GM23338 (cell line): ENCODE results near the gene USP6NL. TPM values are rescaled to one million over a fixed set of nuclear protein-coding genes. Genes with fewer than 3 reads are reported as not detected.

ENCODE experiments used
- ATAC-seq: fragments of 200-7000 bp; cut with Tn5 transposase; 3 replicates; pipeline ENCODE4 v1.9.1; 2020
- DNase-seq: peaks from one replicate; pipeline ENCODE4 v3.0.0-alpha.2; 2015; ENCODE audit warnings: low spot score
- H2AFZ ChIP-seq: fragments of 200-600 bp; sonication (generic); 2 replicates; pipeline ENCODE4 v1.8.0; 2016; ENCODE audit warnings: antibody characterized with exemption, mild to moderate bottlenecking, moderate library complexity
- H3F3A ChIP-seq: fragments of 200-600 bp; sonication (generic); replicated peaks from 2 replicates; pipeline ENCODE4 v1.8.0; 2017; ENCODE audit warnings: antibody characterized with exemption, mixed run types, low read depth
- H3K27ac ChIP-seq: fragments of 200-600 bp; sonication (generic); 2 replicates; pipeline ENCODE4 v1.6.1; 2016; ENCODE audit warnings: low read depth
- H3K27me3 ChIP-seq: fragments of 200-600 bp; sonication (generic); 2 replicates; pipeline ENCODE4 v1.8.0; 2016; ENCODE audit warnings: mild to moderate bottlenecking, mixed run types, moderate library complexity; ENCODE audit not compliant: insufficient read depth
- H3K36me3 ChIP-seq: fragments of 200-600 bp; sonication (generic); 2 replicates; pipeline ENCODE4 v1.8.0; 2016; ENCODE audit warnings: mild to moderate bottlenecking; ENCODE audit not compliant: insufficient read depth
- H3K4me1 ChIP-seq: fragments of 200-600 bp; sonication (generic); 2 replicates; pipeline ENCODE4 v1.8.0; 2016; ENCODE audit warnings: mild to moderate bottlenecking, moderate library complexity; ENCODE audit not compliant: insufficient read depth
- H3K4me2 ChIP-seq: fragments of 200-600 bp; sonication (generic); 2 replicates; pipeline ENCODE4 v1.7.1; 2017; ENCODE audit warnings: mixed run types
- H3K4me3 ChIP-seq: fragments of 200-600 bp; sonication (generic); 2 replicates; pipeline ENCODE4 v1.6.1; 2016; ENCODE audit warnings: mixed run types
- H3K79me2 ChIP-seq: fragments of 200-600 bp; sonication (generic); replicated peaks from 2 replicates; pipeline ENCODE4 v1.8.0; 2017; ENCODE audit warnings: mild to moderate bottlenecking; ENCODE audit not compliant: insufficient read depth
- H3K9me2 ChIP-seq: fragments of 200-600 bp; sonication (generic); 2 replicates; pipeline ENCODE4 v1.8.0; 2017; ENCODE audit not compliant: insufficient read depth
- H4K20me1 ChIP-seq: fragments of 200-600 bp; sonication (generic); replicated peaks from 2 replicates; pipeline ENCODE4 v1.8.0; 2017; ENCODE audit warnings: mild to moderate bottlenecking; ENCODE audit not compliant: insufficient read depth
- H3K27ac Mint-ChIP-seq: 2 replicates; pipeline ENCODE4 v1.8.0; 2020; ENCODE audit warnings: inconsistent platforms, mild to moderate bottlenecking, moderate library complexity, mixed read lengths
- H3K27me3 Mint-ChIP-seq: 3 replicates; pipeline ENCODE4 v1.8.0; 2022; ENCODE audit warnings: low read depth, mild to moderate bottlenecking, moderate library complexity, mixed read lengths, inconsistent platforms; ENCODE audit not compliant: insufficient read depth, poor library complexity
- H3K36me3 Mint-ChIP-seq: 3 replicates; pipeline ENCODE4 v1.8.0; 2021; ENCODE audit warnings: low read depth, mild to moderate bottlenecking, inconsistent platforms, moderate library complexity, mixed read lengths
- H3K4me1 Mint-ChIP-seq: 3 replicates; pipeline ENCODE4 v1.8.0; 2020; ENCODE audit warnings: mild to moderate bottlenecking, inconsistent platforms, mixed read lengths
- H3K4me3 Mint-ChIP-seq: 3 replicates; pipeline ENCODE4 v1.8.0; 2021; ENCODE audit warnings: moderate library complexity, mild to moderate bottlenecking, inconsistent platforms, mixed read lengths
- H3K9me3 Mint-ChIP-seq: 3 replicates; pipeline ENCODE4 v1.8.0; 2020; ENCODE audit warnings: moderate library complexity, mild to moderate bottlenecking, inconsistent platforms, mixed read lengths
- EZH2 ChIP-seq: fragments of 200-600 bp; sonication (generic); IDR thresholded peaks from one replicate; pipeline ENCODE4 v1.8.0; 2017; ENCODE audit warnings: antibody characterized with exemption, mild to moderate bottlenecking, low read depth; ENCODE audit not compliant: unreplicated experiment
- JUNB ChIP-seq: IDR thresholded peaks from one replicate; pipeline ENCODE4 v1.6.1; 2016; ENCODE audit warnings: antibody characterized with exemption; ENCODE audit not compliant: unreplicated experiment
- NANOG ChIP-seq: IDR thresholded peaks from 2 replicates; pipeline ENCODE4 v1.6.1; 2016; ENCODE audit warnings: antibody characterized with exemption, borderline replicate concordance
- POLR2AphosphoS5 ChIP-seq: IDR thresholded peaks from 2 replicates; pipeline ENCODE4 v1.6.1; 2016; ENCODE audit warnings: antibody characterized with exemption, low read depth
- ZNF114 ChIP-seq: fragments of 250-450 bp; sonication (Bioruptor Pico); IDR thresholded peaks from 2 replicates; pipeline ENCODE4 v1.5.0; 2020; ENCODE audit warnings: mild to moderate bottlenecking, moderate library complexity
- ZNF331 ChIP-seq: fragments of 250-450 bp; sonication (Bioruptor Pico); IDR thresholded peaks from 2 replicates; pipeline ENCODE4 v1.5.0; 2020; ENCODE audit warnings: low read depth, mild to moderate bottlenecking, moderate library complexity
- polyA plus RNA-seq: library from polyadenylated mRNA; unstranded; fragments of >200 nt; fragmentation: Nextera tagmentation; extraction: Ambion mirVana; gene quantifications from 2 replicates; pipeline ENCODE4 v1.2.1, GENCODE V29; 2016
- total RNA-seq: library from RNA; depleted of rRNA; stranded (reverse); fragments of >200 nt; shearing (Covaris generic); gene quantifications from 2 replicates; pipeline ENCODE4 v1.2.3, GENCODE V29; 2014
- TF ChIP-seq, protein P1 (sequence below): fragments of 250-450 bp; sonication (Bioruptor Pico); IDR thresholded peaks from 2 replicates; pipeline ENCODE4 v1.5.0; 2020; ENCODE audit warnings: mild to moderate bottlenecking, moderate library complexity
- TF ChIP-seq, protein P2 (sequence below): IDR thresholded peaks from one replicate; pipeline ENCODE4 v1.6.1; 2018; ENCODE audit warnings: antibody characterized with exemption; ENCODE audit not compliant: unreplicated experiment

The USP6NL gene
- total and polyA plus RNA-seq, 2 experiments from 2014 or later, result 8.1 to 29.7 TPM

DNA sequence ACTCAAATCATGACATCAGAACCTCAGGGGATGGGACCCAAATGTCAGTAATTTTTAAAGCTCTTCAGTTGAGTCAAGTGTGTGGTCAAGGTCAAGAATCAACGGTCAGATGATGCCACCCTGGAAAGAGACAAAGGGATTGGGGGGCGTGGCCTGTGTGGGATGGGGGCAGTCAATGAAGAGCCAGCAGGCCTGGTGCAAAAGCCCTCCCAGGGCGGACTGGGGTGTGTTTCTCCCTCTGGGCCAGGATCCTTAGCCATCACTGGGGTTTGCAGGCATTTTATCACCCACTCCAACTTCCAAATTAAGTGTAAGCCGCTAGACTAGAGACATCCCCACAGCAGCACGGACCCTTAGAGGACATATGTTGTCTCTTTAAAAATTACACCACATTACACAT lies 204.7 kb downstream of the USP6NL start (continued):
- no peak for TF ChIP-seq EZH2
- TF ChIP-seq JUNB, result no peak
- no peak for TF ChIP-seq ZNF114 (CRISPR knock-in tag)
- TF ChIP-seq NANOG, result no peak
- no peak for TF ChIP-seq ZNF331
- TF ChIP-seq, protein P1, sequence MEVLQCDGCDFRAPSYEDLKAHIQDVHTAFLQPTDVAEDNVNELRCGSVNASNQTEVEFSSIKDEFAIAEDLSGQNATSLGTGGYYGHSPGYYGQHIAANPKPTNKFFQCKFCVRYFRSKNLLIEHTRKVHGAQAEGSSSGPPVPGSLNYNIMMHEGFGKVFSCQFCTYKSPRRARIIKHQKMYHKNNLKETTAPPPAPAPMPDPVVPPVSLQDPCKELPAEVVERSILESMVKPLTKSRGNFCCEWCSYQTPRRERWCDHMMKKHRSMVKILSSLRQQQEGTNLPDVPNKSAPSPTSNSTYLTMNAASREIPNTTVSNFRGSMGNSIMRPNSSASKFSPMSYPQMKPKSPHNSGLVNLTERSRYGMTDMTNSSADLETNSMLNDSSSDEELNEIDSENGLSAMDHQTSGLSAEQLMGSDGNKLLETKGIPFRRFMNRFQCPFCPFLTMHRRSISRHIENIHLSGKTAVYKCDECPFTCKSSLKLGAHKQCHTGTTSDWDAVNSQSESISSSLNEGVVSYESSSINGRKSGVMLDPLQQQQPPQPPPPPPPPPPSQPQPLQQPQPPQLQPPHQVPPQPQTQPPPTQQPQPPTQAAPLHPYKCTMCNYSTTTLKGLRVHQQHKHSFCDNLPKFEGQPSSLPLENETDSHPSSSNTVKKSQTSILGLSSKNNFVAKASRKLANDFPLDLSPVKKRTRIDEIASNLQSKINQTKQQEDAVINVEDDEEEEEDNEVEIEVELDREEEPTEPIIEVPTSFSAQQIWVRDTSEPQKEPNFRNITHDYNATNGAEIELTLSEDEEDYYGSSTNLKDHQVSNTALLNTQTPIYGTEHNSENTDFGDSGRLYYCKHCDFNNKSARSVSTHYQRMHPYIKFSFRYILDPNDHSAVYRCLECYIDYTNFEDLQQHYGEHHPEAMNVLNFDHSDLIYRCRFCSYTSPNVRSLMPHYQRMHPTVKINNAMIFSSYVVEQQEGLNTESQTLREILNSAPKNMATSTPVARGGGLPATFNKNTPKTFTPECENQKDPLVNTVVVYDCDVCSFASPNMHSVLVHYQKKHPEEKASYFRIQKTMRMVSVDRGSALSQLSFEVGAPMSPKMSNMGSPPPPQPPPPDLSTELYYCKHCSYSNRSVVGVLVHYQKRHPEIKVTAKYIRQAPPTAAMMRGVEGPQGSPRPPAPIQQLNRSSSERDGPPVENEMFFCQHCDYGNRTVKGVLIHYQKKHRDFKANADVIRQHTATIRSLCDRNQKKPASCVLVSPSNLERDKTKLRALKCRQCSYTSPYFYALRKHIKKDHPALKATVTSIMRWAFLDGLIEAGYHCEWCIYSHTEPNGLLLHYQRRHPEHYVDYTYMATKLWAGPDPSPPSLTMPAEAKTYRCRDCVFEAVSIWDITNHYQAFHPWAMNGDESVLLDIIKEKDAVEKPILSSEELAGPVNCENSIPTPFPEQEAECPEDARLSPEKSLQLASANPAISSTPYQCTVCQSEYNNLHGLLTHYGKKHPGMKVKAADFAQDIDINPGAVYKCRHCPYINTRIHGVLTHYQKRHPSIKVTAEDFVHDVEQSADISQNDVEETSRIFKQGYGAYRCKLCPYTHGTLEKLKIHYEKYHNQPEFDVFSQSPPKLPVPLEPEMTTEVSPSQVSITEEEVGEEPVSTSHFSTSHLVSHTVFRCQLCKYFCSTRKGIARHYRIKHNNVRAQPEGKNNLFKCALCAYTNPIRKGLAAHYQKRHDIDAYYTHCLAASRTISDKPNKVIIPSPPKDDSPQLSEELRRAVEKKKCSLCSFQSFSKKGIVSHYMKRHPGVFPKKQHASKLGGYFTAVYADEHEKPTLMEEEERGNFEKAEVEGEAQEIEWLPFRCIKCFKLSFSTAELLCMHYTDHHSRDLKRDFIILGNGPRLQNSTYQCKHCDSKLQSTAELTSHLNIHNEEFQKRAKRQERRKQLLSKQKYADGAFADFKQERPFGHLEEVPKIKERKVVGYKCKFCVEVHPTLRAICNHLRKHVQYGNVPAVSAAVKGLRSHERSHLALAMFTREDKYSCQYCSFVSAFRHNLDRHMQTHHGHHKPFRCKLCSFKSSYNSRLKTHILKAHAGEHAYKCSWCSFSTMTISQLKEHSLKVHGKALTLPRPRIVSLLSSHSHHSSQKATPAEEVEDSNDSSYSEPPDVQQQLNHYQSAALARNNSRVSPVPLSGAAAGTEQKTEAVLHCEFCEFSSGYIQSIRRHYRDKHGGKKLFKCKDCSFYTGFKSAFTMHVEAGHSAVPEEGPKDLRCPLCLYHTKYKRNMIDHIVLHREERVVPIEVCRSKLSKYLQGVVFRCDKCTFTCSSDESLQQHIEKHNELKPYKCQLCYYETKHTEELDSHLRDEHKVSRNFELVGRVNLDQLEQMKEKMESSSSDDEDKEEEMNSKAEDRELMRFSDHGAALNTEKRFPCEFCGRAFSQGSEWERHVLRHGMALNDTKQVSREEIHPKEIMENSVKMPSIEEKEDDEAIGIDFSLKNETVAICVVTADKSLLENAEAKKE (CRISPR knock-in tag), result no peak

DNA sequence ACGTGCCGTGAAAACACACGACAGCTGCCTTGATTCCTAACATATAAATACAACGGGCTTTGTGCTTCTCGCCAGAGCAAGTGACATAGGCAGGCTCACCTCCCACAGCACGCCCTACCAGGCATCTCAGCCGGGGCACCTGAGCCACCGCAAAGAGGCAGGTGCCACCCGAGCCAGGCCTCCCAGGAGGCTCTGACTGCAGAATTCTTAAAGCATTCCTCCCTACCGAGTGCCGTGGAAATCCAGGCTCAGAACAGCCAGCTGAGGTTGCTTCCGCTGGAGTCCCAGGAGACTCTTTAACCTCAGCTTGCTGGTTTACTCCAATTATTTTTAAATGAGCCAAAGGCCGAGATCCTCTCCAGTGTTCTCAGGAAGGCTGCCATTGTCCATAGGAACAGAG lies 206.5 kb downstream of the USP6NL start:
- Histone ChIP-seq H3K36me3 (no peaks in the 10 kb centered on the region), H3K27me3 (no peaks in the 10 kb centered on the region), H3K9me2 (no peaks in the 10 kb centered on the region; the same call in 1 of the 2 replicates), H4K20me1 (no peaks in the 10 kb centered on the region), H3K27ac (no peak overlapping the region), H3K4me1 (peaks cover 10% of the 10 kb centered on the region), H3K79me2 (no peaks in the 10 kb centered on the region), H2AFZ (no peak overlapping the region), H3F3A (no peaks in the 10 kb centered on the region), H3K4me3 (no peak overlapping the region), H3K4me2 (no peak overlapping the region)
- ATAC-seq (no peak), DNase-seq (no peak)
- no peaks in the 10 kb centered on the region for H3K36me3 Mint-ChIP-seq
- no peak overlapping the region for H3K27ac Mint-ChIP-seq
- peaks cover 11% of the 10 kb centered on the region for H3K27me3 Mint-ChIP-seq
- peaks cover 13% of the 10 kb centered on the region for H3K9me3 Mint-ChIP-seq
- peaks cover 13% of the 10 kb centered on the region; the same call in 2 of the 3 replicates for H3K4me1 Mint-ChIP-seq
- no peak overlapping the region for H3K4me3 Mint-ChIP-seq
- TF ChIP-seq ZNF331 (no peak), NANOG (no peak), EZH2 (no peak), POLR2AphosphoS5 (no peak)
- TF ChIP-seq, protein P2, sequence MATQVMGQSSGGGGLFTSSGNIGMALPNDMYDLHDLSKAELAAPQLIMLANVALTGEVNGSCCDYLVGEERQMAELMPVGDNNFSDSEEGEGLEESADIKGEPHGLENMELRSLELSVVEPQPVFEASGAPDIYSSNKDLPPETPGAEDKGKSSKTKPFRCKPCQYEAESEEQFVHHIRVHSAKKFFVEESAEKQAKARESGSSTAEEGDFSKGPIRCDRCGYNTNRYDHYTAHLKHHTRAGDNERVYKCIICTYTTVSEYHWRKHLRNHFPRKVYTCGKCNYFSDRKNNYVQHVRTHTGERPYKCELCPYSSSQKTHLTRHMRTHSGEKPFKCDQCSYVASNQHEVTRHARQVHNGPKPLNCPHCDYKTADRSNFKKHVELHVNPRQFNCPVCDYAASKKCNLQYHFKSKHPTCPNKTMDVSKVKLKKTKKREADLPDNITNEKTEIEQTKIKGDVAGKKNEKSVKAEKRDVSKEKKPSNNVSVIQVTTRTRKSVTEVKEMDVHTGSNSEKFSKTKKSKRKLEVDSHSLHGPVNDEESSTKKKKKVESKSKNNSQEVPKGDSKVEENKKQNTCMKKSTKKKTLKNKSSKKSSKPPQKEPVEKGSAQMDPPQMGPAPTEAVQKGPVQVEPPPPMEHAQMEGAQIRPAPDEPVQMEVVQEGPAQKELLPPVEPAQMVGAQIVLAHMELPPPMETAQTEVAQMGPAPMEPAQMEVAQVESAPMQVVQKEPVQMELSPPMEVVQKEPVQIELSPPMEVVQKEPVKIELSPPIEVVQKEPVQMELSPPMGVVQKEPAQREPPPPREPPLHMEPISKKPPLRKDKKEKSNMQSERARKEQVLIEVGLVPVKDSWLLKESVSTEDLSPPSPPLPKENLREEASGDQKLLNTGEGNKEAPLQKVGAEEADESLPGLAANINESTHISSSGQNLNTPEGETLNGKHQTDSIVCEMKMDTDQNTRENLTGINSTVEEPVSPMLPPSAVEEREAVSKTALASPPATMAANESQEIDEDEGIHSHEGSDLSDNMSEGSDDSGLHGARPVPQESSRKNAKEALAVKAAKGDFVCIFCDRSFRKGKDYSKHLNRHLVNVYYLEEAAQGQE, result no peak
